Mucosa of rectum (tissue), 2 donors: ENCODE results near the gene CAGE1.
"Not testable (repeated sequence)": the region's sequence is repeated elsewhere in the genome, so short reads cannot be mapped to it uniquely, and the experiment has no call there.

Experiments used
- H3K27ac ChIP-seq, 2 donors: one replicate each; pipeline ENCODE4 v1.7.0; 2013; ENCODE audit warnings: inconsistent platforms in 2 of 2, low read depth in 2 of 2, low read length in 2 of 2
- H3K27me3 ChIP-seq, 2 donors: one replicate each; pipeline ENCODE4 v1.7.0; 2013; ENCODE audit warnings: low read length in 2 of 2; ENCODE audit not compliant: control insufficient read depth in 2 of 2, insufficient read depth in 2 of 2
- H3K36me3 ChIP-seq, 2 donors: one replicate each; pipeline ENCODE4 v1.7.0; 2013; ENCODE audit warnings: low read length in 2 of 2; ENCODE audit not compliant: control insufficient read depth in 2 of 2, insufficient read depth in 2 of 2
- H3K4me1 ChIP-seq, 2 donors: one replicate each; pipeline ENCODE4 v1.7.0; 2013; ENCODE audit warnings: low read length in 2 of 2, mild to moderate bottlenecking in 1 of 2; ENCODE audit not compliant: control insufficient read depth in 2 of 2, insufficient read depth in 2 of 2
- H3K4me3 ChIP-seq, 2 donors: one replicate each; pipeline ENCODE4 v1.7.0; 2013; ENCODE audit warnings: low read length in 2 of 2
- H3K9ac ChIP-seq, 2 donors: one replicate each; pipeline ENCODE4 v1.7.0; 2013; ENCODE audit warnings: low read length in 2 of 2, low read depth in 1 of 2, mild to moderate bottlenecking in 1 of 2
- H3K9me3 ChIP-seq, 2 donors: one replicate each; pipeline ENCODE4 v1.7.0; 2013; ENCODE audit warnings: low read length in 2 of 2; ENCODE audit not compliant: control insufficient read depth in 2 of 2
- donor health status: healthy.
- donor health status: Normal muscosa, but diverticular disease.

The CAGE1 gene

DNA sequence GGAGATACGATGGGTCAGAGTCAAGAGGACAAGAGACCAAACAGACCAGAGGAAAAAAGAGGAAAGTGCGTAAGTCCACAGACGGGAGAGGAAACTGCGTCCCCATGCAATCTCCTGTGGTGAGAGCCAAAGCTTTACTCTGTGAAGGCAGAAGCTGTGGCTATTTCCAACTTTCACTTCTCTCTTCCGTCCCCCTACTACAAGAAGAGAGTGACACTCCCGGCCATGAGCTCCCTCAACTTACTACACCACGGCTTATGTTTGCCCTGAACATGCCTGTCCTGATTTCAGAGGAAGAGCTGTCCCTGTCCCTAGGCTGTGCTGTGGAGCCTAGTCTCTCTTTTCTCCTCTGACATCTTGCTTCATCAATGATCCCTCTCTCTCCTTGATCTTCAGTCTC lies 65.0 kb downstream of the CAGE1 start:
- Histone ChIP-seq H3K27me3 (no peaks in the 10 kb centered on the region), H3K36me3 (no peaks in the 10 kb centered on the region), H3K9me3 (no peaks in the 10 kb centered on the region), H3K9ac (no peak overlapping the region), H3K4me3 (no peak overlapping the region), H3K27ac (peak overlapping the region in 1 of 2 donors; percentile 32), H3K4me1 (no peaks in the 10 kb centered on the region)

DNA sequence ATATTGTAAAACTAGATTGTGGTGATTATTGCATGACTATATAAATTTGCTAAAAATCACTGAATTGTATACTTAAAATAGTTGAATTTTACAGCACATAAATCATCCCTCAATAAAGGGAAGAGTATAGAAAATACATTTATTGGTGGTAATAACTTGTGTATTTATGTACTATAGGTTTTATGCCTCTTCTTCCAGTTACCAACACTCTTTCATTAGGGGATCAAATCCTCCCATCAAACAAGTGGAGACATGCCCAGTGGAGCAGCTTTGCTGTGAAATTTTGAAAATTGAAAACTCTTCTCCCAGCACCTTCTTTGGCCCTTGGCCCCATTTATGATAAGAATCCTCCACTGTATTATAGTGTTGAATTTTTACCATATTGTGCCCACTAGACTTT lies 66.5 kb downstream of the CAGE1 start:
- Histone ChIP-seq H3K9me3 (no peaks in the 10 kb centered on the region), H3K9ac (no peak overlapping the region), H3K27me3 (no peaks in the 10 kb centered on the region), H3K27ac (no peak overlapping the region), H3K4me3 (no peak overlapping the region), H3K36me3 (no peaks in the 10 kb centered on the region), H3K4me1 (no peaks in the 10 kb centered on the region)

DNA sequence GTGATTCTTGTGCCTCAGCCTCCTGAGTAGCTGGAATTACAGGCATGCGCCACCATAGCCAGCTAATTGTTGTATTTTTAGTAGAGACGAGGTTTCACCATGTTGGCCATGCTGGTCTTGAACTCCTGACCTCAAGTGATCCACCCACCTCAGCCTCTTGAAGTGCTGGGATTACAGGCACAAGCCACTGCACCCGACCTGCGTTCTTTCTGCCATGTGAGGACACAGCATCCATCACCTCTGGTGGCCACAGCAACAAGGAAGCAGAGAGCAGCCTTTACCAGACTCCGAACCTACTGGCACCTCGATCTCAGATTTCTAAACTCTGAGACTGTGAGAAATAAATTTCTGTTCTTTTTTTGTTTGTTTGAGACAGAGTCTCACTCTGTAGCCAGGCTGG lies 67.7 kb downstream of the CAGE1 start:
- not testable (repeated sequence) for H3K9ac ChIP-seq, H3K36me3 ChIP-seq, H3K9me3 ChIP-seq, H3K27me3 ChIP-seq, H3K4me3 ChIP-seq, H3K27ac ChIP-seq, H3K4me1 ChIP-seq

DNA sequence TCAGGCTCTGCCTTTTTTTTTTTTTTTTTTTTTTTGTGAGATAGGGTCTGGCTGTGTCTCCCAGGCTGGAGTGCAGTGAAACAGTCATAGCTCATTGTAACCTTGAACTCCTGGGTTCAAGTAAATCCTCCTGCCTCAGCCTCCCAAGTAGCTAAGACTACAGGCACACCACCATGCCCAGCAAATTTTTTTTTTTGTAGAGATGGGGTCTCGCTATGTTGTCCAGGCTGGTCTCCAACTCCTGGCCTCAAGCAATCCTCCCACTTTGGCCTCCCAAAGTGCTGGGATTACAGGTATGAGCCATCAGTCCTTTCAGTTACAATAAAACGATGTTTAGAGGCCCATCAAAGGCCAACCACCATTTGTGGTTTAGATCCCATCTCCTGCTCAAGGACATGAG lies 70.1 kb downstream of the CAGE1 start:
- not testable (repeated sequence) for H3K9me3 ChIP-seq, H3K9ac ChIP-seq, H3K4me3 ChIP-seq, H3K27ac ChIP-seq, H3K4me1 ChIP-seq, H3K36me3 ChIP-seq, H3K27me3 ChIP-seq

DNA sequence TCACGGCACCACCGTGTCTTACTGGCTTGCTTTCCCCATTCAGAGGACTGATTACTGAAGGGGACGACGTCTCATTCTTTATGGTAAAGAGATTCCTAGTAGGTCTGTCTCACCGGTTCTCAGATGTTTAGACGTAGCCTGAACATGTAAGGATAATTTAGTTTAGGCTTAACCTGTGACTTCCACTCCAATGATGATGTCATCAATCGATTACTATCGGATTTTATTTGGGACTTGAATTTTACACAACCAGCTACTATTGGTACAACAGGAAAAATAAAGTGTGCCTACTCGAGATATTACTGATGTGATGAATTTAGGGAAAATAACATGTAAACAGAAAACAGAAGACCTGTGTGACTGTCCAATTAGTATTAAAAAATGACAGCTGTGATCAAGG lies 72.0 kb downstream of the CAGE1 start:
- no peak overlapping the region for H3K9ac ChIP-seq
- H3K9me3 ChIP-seq, result no peaks in the 10 kb centered on the region
- no peaks in the 10 kb centered on the region for H3K27me3 ChIP-seq
- H3K4me3 ChIP-seq, result no peak overlapping the region
- no peak overlapping the region for H3K27ac ChIP-seq
- H3K4me1 ChIP-seq, result peaks cover 0 to 7% of the 10 kb centered on the region in 2 donors
- no peaks in the 10 kb centered on the region for H3K36me3 ChIP-seq

DNA sequence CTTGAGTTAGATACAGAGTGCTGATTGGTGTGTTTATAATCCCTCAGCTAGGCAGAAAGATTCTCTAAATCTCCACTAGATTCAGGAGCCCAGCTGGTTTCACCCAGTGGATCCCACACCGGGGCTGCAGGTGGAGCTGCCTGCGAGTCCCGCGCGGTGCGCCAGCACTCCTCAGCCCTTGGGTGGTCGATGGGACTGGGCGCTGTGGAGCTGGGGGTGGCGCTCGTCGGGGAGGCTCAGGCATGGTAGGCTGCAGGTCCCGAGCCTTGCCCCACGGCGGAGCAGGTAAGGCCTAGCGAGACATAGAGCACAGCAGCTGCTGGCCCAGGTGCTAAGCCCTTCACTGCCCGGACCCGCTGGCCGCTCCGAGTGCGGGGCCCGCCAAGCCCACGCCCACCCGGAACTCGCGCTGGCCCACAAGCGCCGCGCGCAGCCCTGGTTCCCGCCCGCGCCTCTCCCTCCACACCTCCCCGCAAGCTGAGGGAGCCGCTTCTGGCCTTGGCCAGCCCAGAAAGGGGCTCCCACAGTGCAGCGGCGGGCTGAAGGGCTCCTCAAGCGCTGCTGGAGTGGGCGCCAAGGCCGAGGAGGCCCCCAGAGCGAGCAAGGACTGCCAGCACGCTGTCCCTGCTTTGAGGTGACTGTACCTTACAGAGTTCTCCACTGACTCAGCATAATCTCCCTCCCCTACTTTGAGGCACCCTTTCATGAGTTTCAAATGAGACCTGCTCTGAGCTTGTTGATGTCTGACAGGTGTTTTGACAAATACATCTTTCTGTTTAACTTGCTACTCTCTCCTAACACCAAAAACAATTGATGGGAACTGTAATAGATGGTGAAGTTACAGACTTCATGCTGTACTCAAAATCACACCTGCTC lies 72.6 kb downstream of the CAGE1 start:
- H3K4me1 ChIP-seq, result peaks cover 3 to 10% of the 10 kb centered on the region in 2 donors
- no peak overlapping the region for H3K9ac ChIP-seq
- H3K27ac ChIP-seq, result no peak overlapping the region
- no peaks in the 10 kb centered on the region for H3K27me3 ChIP-seq
- no peaks in the 10 kb centered on the region for H3K36me3 ChIP-seq
- no peak overlapping the region for H3K4me3 ChIP-seq
- no peaks in the 10 kb centered on the region for H3K9me3 ChIP-seq

DNA sequence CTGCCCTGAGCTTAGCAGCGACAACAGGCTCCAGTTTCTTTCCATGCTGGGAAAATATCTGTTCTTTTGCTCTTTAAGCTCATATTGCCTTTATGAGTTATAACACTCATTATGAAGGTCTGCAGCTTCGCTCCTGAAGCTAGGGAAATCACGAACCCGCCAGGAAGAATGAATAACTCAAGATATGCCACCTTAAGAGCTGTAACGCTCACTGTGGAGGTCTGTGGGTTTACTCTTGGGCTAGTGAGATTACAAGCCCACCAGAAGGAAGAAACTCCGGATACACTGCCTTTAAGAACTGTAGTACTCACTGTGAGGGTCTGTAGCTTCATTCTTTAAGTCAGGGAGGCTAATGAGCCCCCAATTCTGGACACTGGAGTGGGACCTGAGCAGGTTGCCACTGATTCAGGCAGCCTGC lies 73.6 kb downstream of the CAGE1 start:
- Histone ChIP-seq H3K4me3 (no peak overlapping the region), H3K4me1 (peaks cover 6 to 12% of the 10 kb centered on the region in 2 donors), H3K27me3 (no peaks in the 10 kb centered on the region), H3K9ac (no peak overlapping the region), H3K9me3 (no peaks in the 10 kb centered on the region), H3K36me3 (no peaks in the 10 kb centered on the region), H3K27ac (no peak overlapping the region)

DNA sequence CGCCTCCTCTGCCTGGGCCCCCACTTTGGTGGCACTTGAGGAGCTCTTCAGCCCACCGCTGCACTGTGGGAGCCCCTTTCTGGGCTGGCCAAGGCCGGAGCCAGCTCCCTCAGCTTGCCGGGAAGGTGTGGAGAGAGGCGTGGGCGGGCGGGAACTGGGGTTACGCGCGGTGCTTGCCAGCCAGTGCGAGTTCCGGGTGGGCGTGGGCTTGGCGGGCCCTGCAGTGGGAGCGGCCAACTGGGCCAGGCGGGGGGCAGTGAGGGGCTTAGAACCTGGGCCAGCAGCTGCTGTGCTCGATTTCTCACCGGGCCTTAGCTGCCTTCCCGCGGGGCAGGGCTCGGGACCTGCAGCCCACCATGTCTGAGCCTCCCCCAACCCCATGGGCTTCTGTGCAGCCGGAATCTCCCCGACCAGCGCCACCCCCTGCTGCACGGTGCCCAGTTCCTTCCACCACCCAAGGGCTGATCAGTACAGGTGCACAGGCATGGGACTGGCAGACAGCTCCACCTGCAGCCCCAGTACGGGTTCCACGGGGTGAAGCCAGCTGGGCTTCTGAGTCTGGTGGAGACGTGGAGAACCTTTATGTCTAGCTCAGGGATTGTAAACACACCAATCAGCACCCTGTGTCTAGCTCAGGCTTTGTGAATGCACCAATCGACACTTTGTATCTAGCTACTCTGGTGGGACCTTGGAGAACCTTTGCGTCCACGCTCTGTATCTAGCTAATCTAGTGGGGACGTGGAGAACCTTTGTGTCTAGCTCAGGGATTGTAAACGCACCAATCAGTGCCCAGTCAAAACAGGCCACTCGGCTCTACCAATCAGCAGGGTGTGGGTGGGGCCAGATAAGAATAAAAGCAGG lies 74.2 kb downstream of the CAGE1 start:
- H3K27ac ChIP-seq, H3K36me3 ChIP-seq: not testable (repeated sequence)

DNA sequence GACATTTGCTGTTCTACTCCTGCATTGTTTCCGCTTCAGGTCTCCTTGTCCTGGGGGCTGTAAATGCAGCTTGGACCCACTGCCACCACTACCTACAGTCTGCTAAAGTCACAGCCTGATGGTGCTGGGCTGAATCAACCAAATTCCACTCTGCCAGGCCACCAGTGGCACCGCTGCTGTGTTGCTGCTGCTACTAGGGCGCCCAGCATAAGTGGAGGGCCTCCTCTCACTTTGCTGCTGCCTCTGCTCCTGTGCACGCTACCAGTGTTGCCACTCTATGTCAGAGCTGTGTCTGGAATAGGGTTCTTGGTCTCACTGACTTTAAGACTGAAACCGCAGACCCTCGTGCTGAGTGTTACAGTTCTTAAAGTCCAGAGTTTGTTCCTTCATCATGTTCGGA lies 75.1 kb downstream of the CAGE1 start:
- Histone ChIP-seq H3K9me3 (no peaks in the 10 kb centered on the region), H3K27me3 (no peaks in the 10 kb centered on the region), H3K27ac (no peak overlapping the region), H3K36me3 (peaks cover 1 to 2% of the 10 kb centered on the region in 2 donors), H3K4me3 (no peak overlapping the region), H3K9ac (no peak overlapping the region), H3K4me1 (peaks cover 6 to 12% of the 10 kb centered on the region in 2 donors)

More for the DNA sequence above, 74.2 kb downstream of the CAGE1 start:
- peaks cover 6 to 12% of the 10 kb centered on the region in 2 donors for H3K4me1 ChIP-seq
- H3K9ac ChIP-seq, H3K27me3 ChIP-seq, H3K4me3 ChIP-seq, H3K9me3 ChIP-seq: not testable (repeated sequence)

DNA sequence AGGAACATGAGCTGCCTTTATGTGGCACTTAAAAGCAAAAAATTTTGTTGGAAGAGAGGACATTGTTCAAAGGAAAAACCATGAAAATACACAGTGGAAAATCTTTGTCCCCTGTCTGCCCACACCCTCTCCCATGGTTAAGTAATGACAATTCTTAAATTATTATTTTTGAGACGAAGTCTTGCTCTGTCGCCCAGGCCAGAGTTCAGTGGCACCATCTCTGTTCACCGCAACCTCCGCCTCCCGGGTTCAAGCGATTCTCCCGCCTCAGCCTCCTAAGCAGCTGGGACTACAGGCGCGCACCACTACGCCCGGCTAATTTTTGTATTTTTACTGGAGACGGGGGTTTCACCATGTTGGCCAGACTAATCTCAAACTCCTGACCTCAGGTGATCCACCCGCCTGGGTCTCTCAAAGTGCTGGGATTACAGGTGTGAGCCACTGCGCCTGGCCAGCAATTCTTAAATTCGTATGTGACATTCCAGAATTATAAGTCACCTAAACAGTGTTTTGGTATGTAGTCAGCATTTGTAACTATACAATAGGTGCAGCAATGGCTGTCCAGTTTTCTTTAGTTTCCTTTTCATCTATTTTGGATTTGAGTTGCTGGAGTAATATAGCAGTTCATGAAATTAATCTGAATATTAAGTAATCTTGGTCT lies 75.9 kb downstream of the CAGE1 start:
- Histone ChIP-seq H3K27ac (peak overlapping the region; percentile 88 to 95), H3K4me3 (peak overlapping the region; percentile 95 to 99), H3K36me3 (peaks cover 7 to 9% of the 10 kb centered on the region in 2 donors), H3K9me3 (no peaks in the 10 kb centered on the region), H3K27me3 (no peaks in the 10 kb centered on the region), H3K9ac (peak overlapping the region; percentile 60 to 70), H3K4me1 (peaks cover 6 to 12% of the 10 kb centered on the region in 2 donors)
